Measurements from ENCODE around the gene ALG2. TPM values are rescaled to one million over a fixed set of nuclear protein-coding genes. Genes with fewer than 3 reads are reported as not detected.
"Not testable (repeated sequence)": the region's sequence is repeated elsewhere in the genome, so short reads cannot be mapped to it uniquely, and the experiment has no call there.

Gene ALG2
- total RNA-seq, 1 experiment from 2014 or later, result 32.5 TPM

DNA sequence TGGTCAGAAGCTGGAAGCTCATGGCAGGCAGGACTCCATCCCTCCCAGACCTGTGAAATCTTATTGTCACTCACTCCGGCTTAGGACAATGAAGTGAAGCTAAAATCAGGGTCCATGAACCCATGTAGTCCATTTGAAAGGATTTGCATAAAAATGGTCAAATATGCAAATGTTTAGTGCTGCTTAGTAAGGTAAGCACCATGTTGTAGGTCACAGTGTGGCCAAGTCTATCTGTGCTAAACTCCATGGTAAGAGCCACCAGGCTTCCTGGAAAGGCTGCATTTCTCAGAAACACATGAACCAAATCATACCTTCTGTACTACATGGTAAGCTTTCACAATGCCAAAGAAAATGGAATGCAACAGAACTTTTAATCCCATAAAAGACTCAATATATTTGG, 5.7 kb downstream of the ALG2 start:
- no peaks in the 10 kb centered on the region for H3K27me3 ChIP-seq
- no peak for DNase-seq

DNA sequence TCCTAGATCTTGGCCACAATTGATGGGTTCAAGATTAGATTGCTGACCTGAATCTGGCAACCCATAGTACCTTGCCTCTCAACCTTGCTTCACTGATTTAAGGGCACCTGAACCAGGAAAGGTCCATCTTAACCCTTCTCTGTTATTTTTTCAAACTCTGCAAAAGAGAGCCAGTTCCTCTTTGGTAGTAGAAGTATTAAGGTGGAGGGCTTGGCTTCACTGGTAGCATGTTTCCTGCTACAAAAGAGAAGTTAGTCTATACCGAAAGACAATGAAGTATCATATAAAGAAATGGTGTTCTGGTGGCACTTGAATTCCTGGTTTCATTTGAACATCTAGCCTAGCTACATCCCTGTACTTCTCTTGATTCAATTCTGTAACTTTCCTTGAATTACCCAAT, 8.5 kb downstream of the ALG2 start:
- Histone ChIP-seq H3K9me3 (peaks cover 8% of the 10 kb centered on the region), H3K27me3 (0 out of 2 replicates have a peak, but pooled peaks cover 4% of the 10 kb centered on the region), H3K36me3 (peaks cover 19% of the 10 kb centered on the region), H3K4me3 (no peak overlapping the region)
- DNase-seq, result no peak

More for the DNA sequence above, 5.7 kb downstream of the ALG2 start:
- H3K4me3 ChIP-seq, result no peak overlapping the region
- peaks cover 33% of the 10 kb centered on the region for H3K36me3 ChIP-seq
- no peaks in the 10 kb centered on the region for H3K9me3 ChIP-seq

DNA sequence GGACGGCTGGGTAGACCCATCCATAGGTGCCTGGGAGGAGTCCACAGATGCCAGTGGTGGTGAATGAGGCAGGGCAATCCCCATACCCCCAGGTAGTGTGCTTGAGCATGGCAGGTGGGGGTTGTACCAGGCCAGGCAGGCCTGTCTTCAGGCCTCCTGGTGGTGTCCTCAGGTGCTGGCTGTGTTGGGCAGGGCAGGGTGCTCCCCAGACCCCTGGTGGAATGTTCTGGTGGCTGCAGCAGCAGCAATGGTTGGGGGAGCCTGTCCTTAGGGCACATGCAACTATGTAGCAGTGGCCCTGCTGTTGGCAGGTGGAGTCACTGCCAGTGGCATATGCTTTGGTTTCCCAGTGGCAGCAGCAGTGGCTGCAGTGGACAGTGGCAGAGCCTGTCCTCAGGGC, 10.0 kb downstream of the ALG2 start:
- H3K9me3 ChIP-seq, result peaks cover 8% of the 10 kb centered on the region
- peaks cover 4% of the 10 kb centered on the region; the same call in 1 of the 2 replicates for H3K36me3 ChIP-seq
- H3K27me3 ChIP-seq, result 0 out of 2 replicates have a peak, but pooled peaks cover 4% of the 10 kb centered on the region
- no peak overlapping the region for H3K4me3 ChIP-seq
- no peak for DNase-seq

DNA sequence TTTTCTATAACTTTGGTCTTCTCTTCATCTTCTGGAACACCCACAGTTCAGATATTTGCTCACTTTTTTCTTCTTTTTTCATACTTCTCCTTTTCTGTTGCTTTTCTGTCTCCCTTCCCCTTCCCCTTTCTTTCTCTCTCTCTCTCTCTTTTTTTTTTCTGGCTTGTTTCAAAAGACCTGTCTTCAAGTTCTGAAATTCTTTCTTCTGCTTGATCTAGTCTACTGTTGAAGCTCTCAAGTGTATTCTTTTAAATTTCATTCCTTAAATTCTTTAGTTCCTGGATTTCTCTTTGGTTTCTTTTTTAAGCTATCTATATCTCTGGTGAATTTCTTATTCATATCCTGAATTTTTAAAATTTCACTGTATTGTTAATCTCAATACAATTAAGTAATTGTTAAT, 11.2 kb downstream of the ALG2 start:
- no peaks in the 10 kb centered on the region for H3K36me3 ChIP-seq
- no peak overlapping the region for H3K4me3 ChIP-seq
- peaks cover 4% of the 10 kb centered on the region; the same call in 1 of the 2 replicates for H3K27me3 ChIP-seq
- H3K9me3 ChIP-seq, result peaks cover 8% of the 10 kb centered on the region
- DNase-seq, result no peak

GRCh38 chr9:99201603-99202002, 20.1 kb downstream of the ALG2 start:
- no peaks in the 10 kb centered on the region for H3K9me3 ChIP-seq
- H3K27me3 ChIP-seq, result no peaks in the 10 kb centered on the region; the same call in 1 of the 2 replicates
- H3K4me3 ChIP-seq, result no peak overlapping the region
- H3K36me3 ChIP-seq, result no peaks in the 10 kb centered on the region
- DNase-seq, result no peak

GRCh38 chr9:99199938-99200539, 21.7 kb downstream of the ALG2 start:
- H3K9me3 ChIP-seq, result no peaks in the 10 kb centered on the region
- no peak for DNase-seq
- H3K4me3 ChIP-seq, result no peak overlapping the region
- no peaks in the 10 kb centered on the region for H3K36me3 ChIP-seq
- H3K27me3 ChIP-seq, result no peaks in the 10 kb centered on the region

GRCh38 chr9:99197987-99198386, 23.8 kb downstream of the ALG2 start:
- H3K27me3 ChIP-seq, result no peaks in the 10 kb centered on the region; the same call in 1 of the 2 replicates
- no peak overlapping the region for H3K4me3 ChIP-seq
- H3K36me3 ChIP-seq, result no peaks in the 10 kb centered on the region
- H3K9me3 ChIP-seq, result no peaks in the 10 kb centered on the region
- no peak for DNase-seq

DNA sequence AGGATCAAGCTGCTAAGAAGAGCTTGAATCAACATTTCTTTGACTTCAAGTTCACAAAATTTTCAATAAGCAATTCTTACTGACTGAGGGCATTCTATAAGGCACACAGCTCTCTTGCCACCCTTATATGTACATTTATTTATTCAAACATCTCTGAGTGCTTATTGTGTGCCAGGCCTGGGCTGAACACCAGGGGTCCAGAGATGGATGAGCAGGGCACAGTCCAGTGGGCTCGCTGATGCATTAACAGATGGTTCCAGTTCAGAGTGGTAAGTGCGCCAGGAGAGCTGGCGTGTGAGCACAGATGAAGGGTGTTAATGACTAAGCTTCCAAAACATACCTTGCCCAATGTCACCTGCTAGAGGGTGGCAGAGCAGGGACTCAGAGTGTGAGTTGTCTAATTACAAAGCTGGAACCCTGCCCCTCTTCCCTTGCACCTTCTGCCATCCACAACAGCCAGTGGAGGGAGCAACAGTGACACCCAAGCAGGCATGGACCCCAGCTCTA, 24.6 kb downstream of the ALG2 start:
- DNase-seq, result no peak
- H3K9me3 ChIP-seq, result no peaks in the 10 kb centered on the region
- H3K4me3 ChIP-seq, result no peak overlapping the region
- H3K27me3 ChIP-seq, result no peaks in the 10 kb centered on the region; the same call in 1 of the 2 replicates
- no peaks in the 10 kb centered on the region for H3K36me3 ChIP-seq

DNA sequence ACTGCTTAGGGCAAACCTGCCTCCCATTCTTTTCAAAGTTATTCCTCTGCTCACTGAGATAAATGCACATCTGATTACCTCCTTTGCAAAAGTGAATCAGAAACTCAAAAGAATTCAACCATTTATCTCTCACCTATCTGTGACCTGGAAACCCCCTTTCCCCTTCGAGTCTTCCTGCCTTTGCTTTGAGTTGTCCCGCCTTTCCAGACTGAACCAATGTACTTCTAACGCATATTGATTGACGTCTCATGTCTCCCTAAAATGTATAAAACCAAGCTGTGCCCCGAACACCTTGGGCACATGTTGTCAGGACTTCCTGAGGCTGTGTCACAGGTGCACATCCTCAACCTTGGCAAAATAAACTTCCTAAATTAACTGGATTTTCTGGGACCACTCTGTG, 25.3 kb downstream of the ALG2 start:
- H3K36me3 ChIP-seq, H3K27me3 ChIP-seq, DNase-seq, H3K4me3 ChIP-seq, H3K9me3 ChIP-seq: not testable (repeated sequence)

GRCh38 chr9:99193466-99193821, 28.3 kb downstream of the ALG2 start:
- Histone ChIP-seq H3K4me3 (no peak overlapping the region), H3K36me3 (no peaks in the 10 kb centered on the region)

DNA sequence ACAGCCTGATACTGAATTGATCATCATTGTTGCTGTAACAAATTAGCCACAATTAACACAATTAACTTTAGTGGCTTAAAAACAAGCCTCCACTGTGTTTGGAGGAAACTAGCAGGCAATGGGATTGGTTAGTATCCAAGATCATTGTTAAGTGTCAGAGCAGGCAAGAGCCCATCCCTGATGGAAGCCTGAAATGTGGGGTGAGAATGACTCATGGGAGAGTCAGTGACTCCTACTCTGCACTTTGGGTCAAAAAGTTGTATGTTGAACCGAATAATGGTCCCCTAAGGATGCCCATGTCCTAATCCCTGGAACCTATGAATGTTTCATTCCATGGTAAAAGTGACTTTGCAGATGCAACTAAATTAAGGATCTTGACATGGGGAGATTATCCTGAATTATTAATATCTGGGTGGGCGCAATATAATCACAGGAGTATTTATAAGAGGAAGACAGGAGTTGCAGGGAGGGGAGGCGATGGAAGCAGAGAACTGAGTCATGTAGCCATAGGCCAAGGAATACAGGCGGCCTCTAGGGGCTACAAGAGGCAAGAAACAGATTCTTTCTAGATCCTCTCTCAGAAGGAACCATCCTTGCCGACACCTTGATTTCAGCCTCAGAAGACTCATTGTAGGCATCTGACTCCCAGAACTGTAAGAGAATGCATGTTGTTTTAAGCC, 28.8 kb downstream of the ALG2 start:
- no peak overlapping the region for H3K4me3 ChIP-seq
- H3K9me3 ChIP-seq, result no peaks in the 10 kb centered on the region
- DNase-seq, result peak; percentile 28
- H3K27me3 ChIP-seq, result no peaks in the 10 kb centered on the region; the same call in none of the 2 replicates
- H3K36me3 ChIP-seq, result no peaks in the 10 kb centered on the region

More at GRCh38 chr9:99193466-99193821, 28.3 kb downstream of the ALG2 start:
- no peaks in the 10 kb centered on the region for H3K9me3 ChIP-seq
- H3K27me3 ChIP-seq, result no peaks in the 10 kb centered on the region; the same call in 1 of the 2 replicates
- no peak for DNase-seq

DNA sequence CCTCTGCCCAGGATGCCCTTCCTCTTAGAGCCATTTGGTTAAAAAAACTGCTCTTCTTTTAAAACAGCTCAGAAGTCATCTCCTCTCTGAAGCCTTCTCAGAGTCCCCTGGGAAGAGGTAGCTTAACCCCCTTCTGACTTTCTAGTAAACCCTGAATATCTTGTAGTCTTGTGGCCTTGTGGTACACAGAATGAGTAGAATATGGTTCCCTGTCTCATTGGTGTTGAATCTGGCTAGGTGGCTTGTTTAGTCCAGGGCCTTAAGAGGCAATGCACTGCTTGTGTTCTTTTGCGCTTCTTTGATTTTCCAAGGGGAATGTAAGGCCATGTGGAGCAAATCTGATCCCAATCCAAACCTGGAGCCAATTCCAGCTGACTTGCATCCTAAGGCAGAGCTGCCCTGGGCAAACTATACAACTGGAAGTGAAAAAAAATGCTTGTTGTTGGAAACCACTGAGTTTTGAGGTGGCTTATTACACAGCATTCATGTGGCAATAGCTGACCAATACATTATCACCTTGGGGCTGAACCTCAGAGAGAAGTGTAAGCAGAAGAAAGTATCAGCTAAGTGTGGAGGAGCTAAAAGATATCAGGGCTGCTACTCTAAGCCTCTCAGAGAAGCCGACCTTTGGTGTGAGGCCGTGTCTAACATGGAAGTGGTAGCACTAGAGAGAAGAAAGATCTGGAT, 31.0 kb downstream of the ALG2 start:
- H3K27me3 ChIP-seq, result no peaks in the 10 kb centered on the region; the same call in none of the 2 replicates
- no peaks in the 10 kb centered on the region for H3K9me3 ChIP-seq
- DNase-seq, result no peak
- H3K4me3 ChIP-seq, result no peak overlapping the region
- H3K36me3 ChIP-seq, result no peaks in the 10 kb centered on the region

DNA sequence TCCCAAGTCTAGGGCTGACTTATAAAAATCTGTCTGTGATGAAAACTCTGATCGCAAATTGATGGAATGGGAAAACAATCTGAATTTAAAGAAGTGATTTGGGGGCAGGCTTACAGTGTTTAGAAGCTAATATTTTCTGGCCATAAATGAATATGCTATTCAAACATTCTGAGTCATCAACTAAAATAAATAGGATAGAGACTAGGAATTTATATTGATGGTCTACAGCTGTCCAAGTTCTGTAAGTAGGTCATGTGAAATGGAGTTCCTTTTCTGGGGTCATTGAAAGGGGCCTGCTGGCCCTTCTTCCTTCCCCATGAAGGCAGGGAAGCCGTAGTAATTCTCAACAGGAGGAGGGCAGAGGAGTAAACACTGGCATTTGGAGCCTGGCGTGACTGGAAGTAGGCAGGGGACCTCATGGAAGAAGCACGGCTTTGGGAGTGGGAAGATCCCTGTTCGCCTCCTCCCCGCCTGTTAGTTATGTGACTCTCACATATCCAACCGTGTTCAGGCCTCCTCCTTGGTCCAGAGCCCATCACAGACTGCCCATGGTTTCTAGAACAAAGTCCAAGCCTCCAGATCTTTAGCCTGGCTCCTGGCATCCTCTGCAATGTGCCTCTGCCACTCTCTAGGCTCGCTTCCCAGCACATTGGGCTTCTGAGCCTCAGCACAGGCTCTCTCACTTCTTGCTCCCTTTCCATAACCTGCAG, 31.7 kb downstream of the ALG2 start:
- H3K9me3 ChIP-seq, result no peaks in the 10 kb centered on the region
- no peak for DNase-seq

GRCh38 chr9:99189186-99189585, 32.6 kb downstream of the ALG2 start:
- Histone ChIP-seq H3K4me3 (no peak overlapping the region), H3K36me3 (no peaks in the 10 kb centered on the region), H3K9me3 (no peaks in the 10 kb centered on the region), H3K27me3 (no peaks in the 10 kb centered on the region; the same call in none of the 2 replicates)
- no peak for DNase-seq

More for the DNA sequence above, 31.7 kb downstream of the ALG2 start:
- Histone ChIP-seq H3K36me3 (no peaks in the 10 kb centered on the region), H3K4me3 (no peak overlapping the region), H3K27me3 (no peaks in the 10 kb centered on the region; the same call in none of the 2 replicates)

DNA sequence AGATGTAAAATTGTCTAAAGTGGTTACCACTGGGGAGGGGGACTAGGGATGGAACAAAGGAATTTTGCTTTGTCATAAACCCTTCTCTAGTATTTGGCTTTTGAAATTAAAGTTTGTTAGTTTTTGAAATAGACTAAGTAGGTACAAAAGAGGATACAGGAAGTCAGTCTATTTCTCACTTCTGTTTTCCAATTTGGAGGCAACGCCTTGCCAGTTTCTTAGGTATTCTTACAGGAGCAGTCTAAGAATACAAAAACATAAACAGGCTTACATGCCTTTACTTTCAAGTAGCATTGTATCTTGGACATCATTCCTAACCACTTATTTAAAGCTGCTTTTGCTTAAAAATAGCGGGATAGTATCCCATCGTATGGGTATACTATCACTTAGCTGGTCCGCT, 34.4 kb downstream of the ALG2 start:
- Histone ChIP-seq H3K36me3 (no peaks in the 10 kb centered on the region), H3K4me3 (no peak overlapping the region), H3K27me3 (no peaks in the 10 kb centered on the region; the same call in none of the 2 replicates), H3K9me3 (no peaks in the 10 kb centered on the region)
- DNase-seq, result no peak

DNA sequence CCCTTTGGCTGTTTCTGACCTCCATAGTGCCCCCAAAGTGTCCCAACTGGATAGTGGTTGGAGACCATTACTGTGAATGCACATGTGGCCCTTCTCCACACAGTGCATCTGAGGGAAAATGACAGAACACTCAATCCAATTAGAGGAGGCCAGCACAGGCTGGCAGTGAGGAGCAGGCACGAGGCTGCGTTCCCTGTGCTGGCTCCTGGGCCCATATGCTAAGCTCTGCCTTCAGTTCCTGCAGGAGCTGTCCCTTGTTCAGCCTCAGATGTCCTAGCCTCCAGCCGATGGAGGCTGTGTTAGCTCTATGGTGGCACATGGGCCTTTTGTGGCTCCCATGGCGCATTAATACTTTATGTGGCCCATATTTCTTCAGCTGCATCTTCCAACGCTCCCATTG, 35.8 kb downstream of the ALG2 start:
- Histone ChIP-seq H3K9me3 (no peaks in the 10 kb centered on the region), H3K27me3 (no peaks in the 10 kb centered on the region; the same call in none of the 2 replicates), H3K4me3 (no peak overlapping the region), H3K36me3 (no peaks in the 10 kb centered on the region)
- no peak for DNase-seq

DNA sequence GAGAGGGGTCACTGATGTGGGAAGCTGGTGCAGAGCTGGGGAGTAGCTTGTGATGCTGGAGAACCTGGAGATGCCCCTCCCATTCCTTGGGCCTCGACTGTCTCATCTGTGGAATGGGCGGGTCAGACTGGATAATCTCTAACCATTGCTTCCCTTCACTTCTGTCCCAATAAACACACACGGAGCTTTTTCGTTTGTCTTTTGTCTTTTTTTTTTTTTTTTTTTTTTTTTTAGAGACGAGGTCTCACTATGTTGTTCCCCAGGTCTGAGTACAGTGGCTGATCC, 36.5 kb downstream of the ALG2 start:
- no peak overlapping the region for H3K4me3 ChIP-seq
- H3K9me3 ChIP-seq, result no peaks in the 10 kb centered on the region
- no peaks in the 10 kb centered on the region; the same call in none of the 2 replicates for H3K27me3 ChIP-seq
- no peak for DNase-seq
- H3K36me3 ChIP-seq, result no peaks in the 10 kb centered on the region
